A549 (cell line): ENCODE results near the gene NDNF.

Experiments
- EP300 ChIP-seq, 2 experiments: fragments of >200 bp; sonication (Bioruptor Twin); formaldehyde crosslinking; IDR thresholded peaks; 2 replicates in 1 of 2; 3 replicates in 1 of 2; pipeline ENCODE4 v1.6.1; 2016 to 2017
- ESRRA ChIP-seq: fragments of 150-350 bp; IDR thresholded peaks from 2 replicates; pipeline ENCODE4 v1.6.1; 2014; ENCODE audit warnings: mild to moderate bottlenecking, low read length, borderline replicate concordance
- JUNB ChIP-seq: fragments of >200 bp; sonication (Bioruptor Twin); formaldehyde crosslinking; IDR thresholded peaks from 2 replicates; pipeline ENCODE4 v1.6.1; 2016
- NPAS2 ChIP-seq: fragments of 250-450 bp; sonication (Bioruptor Pico); IDR thresholded peaks from 2 replicates; pipeline ENCODE4 v1.8.0; 2022; ENCODE audit warnings: mild to moderate bottlenecking, moderate library complexity, borderline replicate concordance
- POLR2A ChIP-seq: IDR thresholded peaks from 2 replicates; pipeline ENCODE4 v1.6.1; 2012; ENCODE audit warnings: mild to moderate bottlenecking, low read length
- RNF2 ChIP-seq: fragments of 200-600 bp; sonication (generic); IDR thresholded peaks from 2 replicates; pipeline ENCODE4 v1.6.1; 2016; ENCODE audit warnings: low read depth, mild to moderate bottlenecking, antibody characterized with exemption, moderate library complexity, borderline replicate concordance
- SREBF2 ChIP-seq: fragments of 450-650 bp; IDR thresholded peaks from 2 replicates; pipeline ENCODE4 v1.6.1; 2014; ENCODE audit warnings: mild to moderate bottlenecking, moderate library complexity
- TP53 ChIP-seq: fragments of 250-450 bp; sonication (Bioruptor Pico); IDR thresholded peaks from 2 replicates; pipeline ENCODE4 v1.5.0; 2021; ENCODE audit warnings: mild to moderate bottlenecking, moderate library complexity
- ZFP36 ChIP-seq: fragments of 450-650 bp; IDR thresholded peaks from 2 replicates; pipeline ENCODE4 v1.6.1; 2014; ENCODE audit warnings: borderline replicate concordance; ENCODE audit not compliant: partially characterized antibody
- TF ChIP-seq, protein P1 (sequence below): fragments of >200 bp; sonication (Bioruptor Twin); formaldehyde crosslinking; IDR thresholded peaks from 3 replicates; pipeline ENCODE4 v1.5.1; 2016
- TF ChIP-seq, protein P2 (sequence below): fragments of 200-600 bp; sonication (generic); IDR thresholded peaks from 2 replicates; pipeline ENCODE4 v1.6.1; 2016; ENCODE audit warnings: antibody characterized with exemption, mild to moderate bottlenecking, moderate library complexity
- TF ChIP-seq, protein P3 (sequence below): fragments of 150-350 bp; IDR thresholded peaks from 2 replicates; pipeline ENCODE4 v1.6.1; 2014; ENCODE audit warnings: low read depth, mild to moderate bottlenecking, low read length

DNA sequence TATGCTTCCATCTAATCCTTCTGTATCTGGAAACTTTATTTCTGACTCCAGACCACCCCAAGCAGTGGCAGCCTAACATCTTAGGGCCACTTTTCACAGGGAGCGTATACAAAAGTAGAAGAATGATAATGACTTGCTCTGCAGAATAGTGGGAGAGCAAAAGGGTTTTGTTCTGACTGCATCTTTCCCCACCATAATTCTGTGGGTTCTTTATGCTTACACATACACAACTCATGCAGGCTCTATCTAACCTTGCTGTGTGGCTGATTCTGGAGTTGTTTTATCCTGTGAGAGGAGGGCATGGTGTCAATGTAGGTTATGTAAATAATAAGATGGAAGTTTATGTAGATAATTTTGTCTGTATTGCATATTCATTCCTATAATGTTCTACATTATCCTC, 42.4 kb upstream of the NDNF start:
- TF ChIP-seq, protein P1, sequence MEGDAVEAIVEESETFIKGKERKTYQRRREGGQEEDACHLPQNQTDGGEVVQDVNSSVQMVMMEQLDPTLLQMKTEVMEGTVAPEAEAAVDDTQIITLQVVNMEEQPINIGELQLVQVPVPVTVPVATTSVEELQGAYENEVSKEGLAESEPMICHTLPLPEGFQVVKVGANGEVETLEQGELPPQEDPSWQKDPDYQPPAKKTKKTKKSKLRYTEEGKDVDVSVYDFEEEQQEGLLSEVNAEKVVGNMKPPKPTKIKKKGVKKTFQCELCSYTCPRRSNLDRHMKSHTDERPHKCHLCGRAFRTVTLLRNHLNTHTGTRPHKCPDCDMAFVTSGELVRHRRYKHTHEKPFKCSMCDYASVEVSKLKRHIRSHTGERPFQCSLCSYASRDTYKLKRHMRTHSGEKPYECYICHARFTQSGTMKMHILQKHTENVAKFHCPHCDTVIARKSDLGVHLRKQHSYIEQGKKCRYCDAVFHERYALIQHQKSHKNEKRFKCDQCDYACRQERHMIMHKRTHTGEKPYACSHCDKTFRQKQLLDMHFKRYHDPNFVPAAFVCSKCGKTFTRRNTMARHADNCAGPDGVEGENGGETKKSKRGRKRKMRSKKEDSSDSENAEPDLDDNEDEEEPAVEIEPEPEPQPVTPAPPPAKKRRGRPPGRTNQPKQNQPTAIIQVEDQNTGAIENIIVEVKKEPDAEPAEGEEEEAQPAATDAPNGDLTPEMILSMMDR = no peak
- TF ChIP-seq JUNB (no peak), POLR2A (no peak), RNF2 (no peak), EP300 (IDR thresholded peaks at IDR 0.05) (no peak), NPAS2 (CRISPR knock-in tag) (no peak), SREBF2 (no peak), ESRRA (no peak), TP53 (no peak), ZFP36 (no peak)
- TF ChIP-seq, protein P2, sequence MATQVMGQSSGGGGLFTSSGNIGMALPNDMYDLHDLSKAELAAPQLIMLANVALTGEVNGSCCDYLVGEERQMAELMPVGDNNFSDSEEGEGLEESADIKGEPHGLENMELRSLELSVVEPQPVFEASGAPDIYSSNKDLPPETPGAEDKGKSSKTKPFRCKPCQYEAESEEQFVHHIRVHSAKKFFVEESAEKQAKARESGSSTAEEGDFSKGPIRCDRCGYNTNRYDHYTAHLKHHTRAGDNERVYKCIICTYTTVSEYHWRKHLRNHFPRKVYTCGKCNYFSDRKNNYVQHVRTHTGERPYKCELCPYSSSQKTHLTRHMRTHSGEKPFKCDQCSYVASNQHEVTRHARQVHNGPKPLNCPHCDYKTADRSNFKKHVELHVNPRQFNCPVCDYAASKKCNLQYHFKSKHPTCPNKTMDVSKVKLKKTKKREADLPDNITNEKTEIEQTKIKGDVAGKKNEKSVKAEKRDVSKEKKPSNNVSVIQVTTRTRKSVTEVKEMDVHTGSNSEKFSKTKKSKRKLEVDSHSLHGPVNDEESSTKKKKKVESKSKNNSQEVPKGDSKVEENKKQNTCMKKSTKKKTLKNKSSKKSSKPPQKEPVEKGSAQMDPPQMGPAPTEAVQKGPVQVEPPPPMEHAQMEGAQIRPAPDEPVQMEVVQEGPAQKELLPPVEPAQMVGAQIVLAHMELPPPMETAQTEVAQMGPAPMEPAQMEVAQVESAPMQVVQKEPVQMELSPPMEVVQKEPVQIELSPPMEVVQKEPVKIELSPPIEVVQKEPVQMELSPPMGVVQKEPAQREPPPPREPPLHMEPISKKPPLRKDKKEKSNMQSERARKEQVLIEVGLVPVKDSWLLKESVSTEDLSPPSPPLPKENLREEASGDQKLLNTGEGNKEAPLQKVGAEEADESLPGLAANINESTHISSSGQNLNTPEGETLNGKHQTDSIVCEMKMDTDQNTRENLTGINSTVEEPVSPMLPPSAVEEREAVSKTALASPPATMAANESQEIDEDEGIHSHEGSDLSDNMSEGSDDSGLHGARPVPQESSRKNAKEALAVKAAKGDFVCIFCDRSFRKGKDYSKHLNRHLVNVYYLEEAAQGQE = no peak
- TF ChIP-seq, protein P3, sequence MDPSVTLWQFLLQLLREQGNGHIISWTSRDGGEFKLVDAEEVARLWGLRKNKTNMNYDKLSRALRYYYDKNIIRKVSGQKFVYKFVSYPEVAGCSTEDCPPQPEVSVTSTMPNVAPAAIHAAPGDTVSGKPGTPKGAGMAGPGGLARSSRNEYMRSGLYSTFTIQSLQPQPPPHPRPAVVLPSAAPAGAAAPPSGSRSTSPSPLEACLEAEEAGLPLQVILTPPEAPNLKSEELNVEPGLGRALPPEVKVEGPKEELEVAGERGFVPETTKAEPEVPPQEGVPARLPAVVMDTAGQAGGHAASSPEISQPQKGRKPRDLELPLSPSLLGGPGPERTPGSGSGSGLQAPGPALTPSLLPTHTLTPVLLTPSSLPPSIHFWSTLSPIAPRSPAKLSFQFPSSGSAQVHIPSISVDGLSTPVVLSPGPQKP = no peak
